Measurements from ENCODE around the gene RAB37. TPM values are rescaled to one million over a fixed set of nuclear protein-coding genes. Genes with fewer than 3 reads are reported as not detected.

Gene RAB37
- 0.09 and 0.43 TPM in 2 replicates for total RNA-seq

GRCh38 chr17:74736513-74737298 is at the start of gene RAB37:
RAB37 (plus strand) TSS chr17:74737256; CDS start chr17:74737273, 17 bp downstream.

GRCh38 chr17:74712756-74713155 is 24.3 kb upstream of the RAB37 start, which contains the start of gene CD300LF:
CD300LF (minus strand) TSS chr17:74712923; CDS start chr17:74712866, 57 bp downstream.

GRCh38 chr17:74748529-74749278 is 11.6 kb downstream of the RAB37 start, which contains the start of gene NHERF1:
NHERF1 (plus strand) TSS chr17:74748628; CDS start chr17:74748847, 219 bp downstream.

DNA sequence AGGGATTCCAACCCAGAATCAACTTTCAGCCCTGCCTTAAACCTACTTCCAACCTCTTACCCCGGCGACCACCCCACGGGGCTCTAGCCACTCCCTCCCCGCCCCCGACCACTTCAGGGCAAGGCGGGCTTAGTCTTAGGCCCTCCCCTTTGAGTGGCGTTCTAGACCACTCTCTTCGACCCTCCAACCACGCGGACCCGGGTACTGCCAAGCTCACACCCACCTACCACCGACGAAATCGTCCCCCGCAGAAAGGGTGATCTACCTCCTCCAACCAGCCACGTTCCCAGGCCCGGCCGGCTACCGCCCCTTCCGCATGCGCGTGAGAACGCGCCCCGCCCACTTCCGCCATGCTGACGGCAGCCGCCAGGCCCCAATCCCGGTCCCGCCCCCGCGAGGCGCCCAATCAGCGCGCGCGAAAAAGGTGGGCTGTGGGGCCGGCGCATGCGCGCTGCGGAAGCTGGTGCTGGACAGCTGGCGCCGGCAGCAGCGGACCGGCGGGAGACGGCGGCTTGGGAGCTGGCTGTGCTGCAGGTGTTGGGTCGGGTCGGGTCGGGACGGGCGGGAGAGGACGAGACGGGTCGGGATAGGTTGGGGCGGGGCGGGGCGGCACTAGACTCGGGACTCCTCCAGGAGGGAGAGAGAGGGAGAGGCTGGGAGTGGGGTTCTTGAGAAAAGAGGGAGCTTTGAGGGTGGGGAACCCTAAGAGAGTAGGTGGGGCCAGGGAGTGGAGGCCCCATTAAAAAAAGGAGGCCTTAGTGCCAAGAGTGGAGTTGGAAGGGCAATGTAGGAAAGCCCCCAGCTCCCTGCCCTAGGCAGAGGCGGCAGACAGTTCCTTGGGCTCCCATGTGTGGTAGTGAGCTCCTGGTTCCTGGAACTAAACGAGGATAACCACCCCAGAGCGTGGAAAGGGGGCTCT is 39.2 kb downstream of the RAB37 start, which contains the start of gene NAT9:
Gene NAT9, minus strand, starts transcription at position 302 of the 919 bp plus-strand sequence. CDS start 647 bp downstream, outside the sequence.

Other genes with a start within 250 kb of the RAB37 start
- not detected in 2 replicates for gene CD300LB, start 205.8 kb upstream of the RAB37 start, total RNA-seq
- not detected in 2 replicates for gene CD300C, start 191.1 kb upstream of the RAB37 start, total RNA-seq
- not detected in 2 replicates for gene CD300H, start 169.7 kb upstream of the RAB37 start, total RNA-seq
- gene CD300LD, start 145.0 kb upstream of the RAB37 start, total RNA-seq, result not detected in 2 replicates
- gene CD300E, start 113.5 kb upstream of the RAB37 start, total RNA-seq, result not detected in 2 replicates
- not detected in 2 replicates for gene CD300LF, start 24.3 kb upstream of the RAB37 start, total RNA-seq
- 4.3 and 5.4 TPM in 2 replicates for gene NHERF1, start 11.4 kb downstream of the RAB37 start, total RNA-seq
- gene NAT9, start 39.1 kb downstream of the RAB37 start, total RNA-seq, result 34.6 and 44.1 TPM in 2 replicates
- gene GRIN2C, start 122.6 kb downstream of the RAB37 start, total RNA-seq, result under 0.01 and 0.28 TPM in 2 replicates
- gene FDXR, start 135.7 kb downstream of the RAB37 start, total RNA-seq, result 38.4 and 45.8 TPM in 2 replicates
- not detected in 2 replicates for gene FADS6, start 156.4 kb downstream of the RAB37 start, total RNA-seq
- under 0.01 TPM in 1 of 2 replicates, not detected in the other for gene USH1G, start 186.0 kb downstream of the RAB37 start, total RNA-seq
- gene OTOP2, start 187.0 kb downstream of the RAB37 start, total RNA-seq, result not detected in 2 replicates
- not detected in 2 replicates for gene OTOP3, start 198.6 kb downstream of the RAB37 start, total RNA-seq
- 0.28 TPM in 2 replicates for gene HID1, start 235.5 kb downstream of the RAB37 start, total RNA-seq